Activated CD4-positive, alpha-beta T cell treated with anti-CD3 and anti-CD28 coated beads, Interleukin-2, amount 50 U/mL, for 24 hours (primary cell): ENCODE measurements around the gene MOSPD3.

ENCODE experiments used
- DNase-seq, 2 donors: peaks; one replicate each; pipeline ENCODE4 v3.0.0-alpha.2; 2020; ENCODE audit warnings: low read depth in 1 of 2, low spot score in 1 of 2

MOSPD3 gene

DNA sequence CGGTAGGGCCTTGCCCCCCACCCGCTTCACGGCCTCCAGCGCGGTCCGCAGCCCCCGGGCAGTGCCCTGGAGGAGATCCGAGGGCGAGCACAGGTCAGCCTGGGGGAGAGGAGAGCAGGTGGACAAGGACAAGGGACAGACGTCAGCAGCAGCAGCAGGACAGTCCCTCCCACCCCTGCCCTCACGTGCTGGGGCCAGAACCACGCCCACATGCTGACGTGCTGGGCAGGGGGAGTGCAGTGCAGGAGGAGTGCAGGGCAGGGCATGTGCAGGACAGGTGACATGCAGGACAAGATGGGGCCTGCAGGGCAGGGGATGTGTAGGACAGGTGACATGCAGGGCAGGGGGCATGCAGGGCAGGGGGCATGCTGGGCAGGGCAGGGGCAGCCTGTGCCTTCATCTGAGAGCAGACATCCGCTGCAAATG lies 37.1 kb upstream of the MOSPD3 start:
- DNase-seq = no peak

DNA sequence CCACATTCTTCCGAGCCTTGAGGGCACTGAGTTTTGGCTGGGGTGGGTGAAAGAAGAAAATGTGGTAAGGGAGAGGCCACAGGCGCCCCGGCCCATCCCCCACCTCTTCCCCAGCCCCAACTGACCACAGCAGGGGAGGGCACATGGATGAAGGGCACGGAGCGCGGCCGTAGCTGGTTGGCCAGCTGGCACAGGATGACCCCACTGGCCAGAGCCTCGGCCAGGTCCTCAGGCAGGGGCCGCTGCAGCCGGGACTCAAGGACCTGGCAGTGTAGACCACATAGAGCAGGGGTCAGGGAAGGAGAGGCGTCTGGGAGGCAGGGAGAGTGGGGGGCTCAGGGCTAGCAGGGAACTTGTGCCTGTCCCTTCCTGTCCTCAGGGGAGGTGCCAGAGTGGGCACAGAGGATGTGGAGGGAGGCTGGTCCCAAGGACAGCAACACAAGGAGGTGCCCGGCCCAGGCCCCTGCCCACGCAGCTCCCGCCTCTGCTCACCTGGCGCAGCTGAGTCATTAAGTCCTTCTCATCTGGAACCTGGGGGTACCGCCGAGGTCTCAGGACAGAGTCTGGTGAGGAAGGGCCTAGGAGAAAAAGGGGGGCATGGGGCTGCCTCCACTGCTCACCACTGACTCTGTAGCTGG lies 36.5 kb upstream of the MOSPD3 start:
- no peak for DNase-seq

DNA sequence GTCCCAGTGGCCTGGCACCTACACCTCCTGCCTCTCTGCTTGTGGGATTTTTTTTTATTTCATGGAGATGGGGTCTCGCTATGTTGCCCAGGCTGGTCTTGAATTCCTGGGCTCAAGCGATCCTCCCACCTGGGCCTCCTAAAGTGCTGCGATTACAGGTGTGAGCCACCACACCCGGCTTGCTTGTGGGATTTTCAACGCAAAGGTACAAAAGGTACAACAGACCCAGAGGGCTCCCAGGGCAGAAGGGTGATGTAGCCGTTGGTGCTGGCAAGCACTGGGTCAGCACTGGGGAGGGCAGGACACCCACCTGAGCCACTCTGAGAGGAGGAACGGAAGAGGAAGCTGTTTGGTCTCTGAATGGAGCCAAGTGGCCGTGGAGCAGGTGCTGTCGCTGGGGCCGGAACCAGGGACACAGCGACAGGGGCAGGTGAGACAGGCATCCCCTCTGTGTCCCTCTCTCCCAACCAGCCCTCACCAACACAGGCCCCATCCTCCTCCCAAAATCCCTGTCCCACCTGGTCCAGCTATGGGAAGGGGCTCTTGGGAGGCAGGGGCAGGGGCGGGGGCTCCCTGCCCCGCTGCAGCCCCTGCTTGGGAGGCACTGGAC lies 35.9 kb upstream of the MOSPD3 start:
- DNase-seq = no peak

DNA sequence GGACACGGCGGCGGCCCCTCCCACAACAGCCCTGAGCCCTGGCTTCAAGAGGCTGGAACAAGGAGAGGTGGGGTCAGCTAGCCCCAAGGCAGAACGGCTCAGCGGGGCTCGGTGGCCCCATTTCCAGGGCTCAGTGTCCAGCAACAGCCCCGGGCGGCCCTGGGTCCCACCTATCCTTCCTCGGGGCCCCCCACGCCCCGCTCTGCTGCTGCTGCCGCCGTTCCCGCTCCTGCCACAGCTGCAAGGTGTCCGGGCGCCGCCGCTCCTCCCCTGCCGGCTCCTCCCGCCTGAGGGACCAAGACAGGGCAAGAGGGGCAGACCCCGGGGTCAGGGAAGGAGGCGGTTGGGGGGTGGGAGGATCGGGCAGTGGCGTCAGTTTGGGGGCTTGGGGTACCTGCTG lies 35.2 kb upstream of the MOSPD3 start:
- DNase-seq = no peak

DNA sequence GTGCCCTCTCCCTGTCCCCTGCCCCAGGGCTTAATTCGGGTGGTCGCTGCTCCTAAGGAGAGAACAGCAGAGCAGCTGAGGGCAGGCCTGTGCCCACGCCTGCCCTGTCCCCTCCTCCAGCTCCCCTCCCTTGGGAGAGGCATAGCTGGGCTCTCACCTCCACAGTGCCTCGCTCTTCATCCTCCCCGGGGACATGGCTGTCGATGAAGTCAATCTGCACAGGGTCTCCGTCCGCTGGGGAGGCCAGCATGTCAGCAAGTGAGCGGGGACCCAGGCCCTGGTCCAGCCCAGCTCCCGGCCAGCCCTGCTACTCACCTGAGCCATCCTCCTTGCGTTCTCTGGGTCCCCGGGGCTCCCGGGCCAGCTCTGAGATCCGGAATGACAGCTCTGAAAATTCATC lies 34.8 kb upstream of the MOSPD3 start:
- DNase-seq = no peak

DNA sequence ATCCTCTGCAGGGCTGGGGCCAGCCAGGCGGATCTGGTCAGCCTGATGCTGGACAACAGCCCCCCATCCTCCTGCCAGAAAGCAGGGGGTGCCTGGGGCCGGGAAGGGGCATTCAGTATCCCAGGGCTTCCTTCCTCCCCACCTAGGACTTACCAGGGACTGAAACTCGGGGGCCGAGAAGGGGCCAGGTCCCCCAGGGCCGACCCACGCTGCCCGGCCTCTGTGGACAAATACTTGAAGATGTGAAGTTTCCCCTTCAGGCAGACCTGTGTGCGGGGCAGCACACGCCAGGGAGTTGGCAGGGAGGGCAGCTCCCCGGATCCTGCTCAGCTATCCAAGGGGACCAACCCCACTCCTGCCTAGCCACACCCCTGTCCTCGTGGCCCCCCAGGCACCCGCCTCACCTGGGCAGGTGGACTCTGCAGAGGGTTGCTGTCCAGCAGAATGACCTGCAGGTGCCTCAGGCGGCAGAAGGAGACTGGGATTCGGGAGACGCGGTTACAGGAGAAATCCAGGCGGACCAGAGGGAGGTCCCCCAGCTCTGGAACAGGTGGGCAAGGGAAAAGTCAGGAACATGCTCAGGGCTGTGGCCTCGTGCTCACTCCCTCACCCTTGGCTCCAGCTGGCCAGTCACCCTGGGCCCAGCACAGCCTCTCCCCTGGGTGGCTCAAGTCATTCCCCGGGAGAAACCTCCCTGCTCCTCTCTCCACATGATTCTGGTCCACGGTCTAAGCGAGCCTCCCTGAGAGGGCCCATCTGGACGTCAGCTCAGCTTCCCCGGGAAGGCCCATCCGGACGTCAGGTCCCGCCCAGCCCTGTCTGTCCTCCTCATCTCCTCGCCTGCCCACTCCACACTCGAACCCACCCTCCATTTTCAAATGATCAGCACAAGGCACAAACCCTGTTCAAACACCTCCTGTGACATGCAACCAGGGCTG lies 33.8 kb upstream of the MOSPD3 start:
- no peak for DNase-seq

DNA sequence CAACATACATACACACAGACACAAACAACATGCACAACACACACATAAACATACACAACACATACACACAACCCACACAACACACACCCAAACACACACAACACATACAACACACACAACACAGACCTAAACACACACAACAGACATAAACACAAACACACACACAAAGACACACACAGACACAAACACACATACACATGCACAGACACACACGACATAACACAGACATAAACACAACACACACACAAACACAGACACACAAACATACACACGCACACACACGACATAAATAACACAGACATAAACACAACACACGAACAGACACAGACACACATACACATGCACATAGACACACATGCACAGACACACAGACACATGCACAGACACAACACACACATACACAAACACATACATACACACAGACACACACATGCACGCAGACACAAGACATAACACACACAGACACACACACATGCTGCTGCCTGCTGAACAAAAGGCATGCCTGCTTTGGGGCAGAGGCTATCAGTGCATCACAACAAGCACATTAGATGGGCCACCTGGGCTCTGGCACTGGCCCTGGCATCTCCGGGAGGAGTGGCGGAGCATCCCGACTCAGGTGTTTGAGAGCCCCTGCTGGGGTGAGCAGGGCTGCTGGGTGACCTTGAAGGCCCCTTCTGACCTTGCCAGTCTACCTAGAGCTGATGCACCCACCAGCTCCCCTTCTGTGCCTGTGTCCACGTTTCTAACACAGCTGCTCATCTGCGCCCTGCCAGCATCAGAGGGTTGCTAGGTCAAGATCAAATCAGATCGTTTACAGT lies 31.7 kb upstream of the MOSPD3 start:
- DNase-seq = no peak

DNA sequence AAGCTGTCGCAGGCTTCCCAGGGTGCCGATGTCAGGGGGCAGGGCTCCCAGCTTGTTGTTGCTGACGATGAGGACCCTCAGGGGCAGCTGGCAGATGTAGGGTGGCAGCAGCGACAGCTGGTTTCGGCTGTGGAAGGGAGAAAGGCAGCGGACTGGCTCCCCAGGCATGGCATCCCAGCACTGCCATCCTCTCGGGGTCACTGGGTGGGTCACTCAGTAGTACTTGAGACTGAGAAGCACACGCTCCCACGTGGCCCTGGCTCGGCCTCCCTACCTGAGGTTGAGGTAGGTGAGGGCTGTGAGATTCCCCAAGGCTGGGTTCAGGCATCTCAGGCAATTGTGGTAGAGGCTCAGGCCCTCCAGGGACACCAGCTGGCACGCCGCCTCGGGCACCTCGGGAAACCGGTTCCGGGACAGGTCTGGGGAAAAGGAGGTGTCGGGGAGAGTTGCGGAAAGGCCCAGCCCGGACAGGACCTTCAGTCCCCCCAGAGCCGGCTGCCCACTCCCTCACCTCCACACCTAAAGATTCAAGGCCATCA lies 30.2 kb upstream of the MOSPD3 start:
- no peak for DNase-seq

DNA sequence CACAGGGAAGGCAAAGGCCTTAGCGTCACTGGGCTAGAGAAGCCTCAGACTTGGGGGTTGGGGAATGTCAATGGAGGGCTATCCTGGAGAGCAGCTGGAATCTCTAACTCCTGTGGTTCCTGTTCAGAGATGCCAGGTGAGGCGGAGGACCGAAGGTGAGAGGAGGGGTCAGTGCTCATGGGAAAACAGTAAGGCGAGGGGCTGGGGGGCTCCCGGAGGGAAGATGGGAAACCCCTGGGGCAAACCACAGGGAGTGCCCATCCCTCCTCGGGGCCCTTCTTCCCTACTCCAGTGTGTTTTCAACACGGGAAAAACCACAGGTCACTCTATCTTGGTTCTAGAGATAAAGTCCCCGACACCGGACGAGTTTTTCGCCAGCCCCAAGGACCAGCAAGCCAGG lies 29.7 kb upstream of the MOSPD3 start:
- no peak for DNase-seq

DNA sequence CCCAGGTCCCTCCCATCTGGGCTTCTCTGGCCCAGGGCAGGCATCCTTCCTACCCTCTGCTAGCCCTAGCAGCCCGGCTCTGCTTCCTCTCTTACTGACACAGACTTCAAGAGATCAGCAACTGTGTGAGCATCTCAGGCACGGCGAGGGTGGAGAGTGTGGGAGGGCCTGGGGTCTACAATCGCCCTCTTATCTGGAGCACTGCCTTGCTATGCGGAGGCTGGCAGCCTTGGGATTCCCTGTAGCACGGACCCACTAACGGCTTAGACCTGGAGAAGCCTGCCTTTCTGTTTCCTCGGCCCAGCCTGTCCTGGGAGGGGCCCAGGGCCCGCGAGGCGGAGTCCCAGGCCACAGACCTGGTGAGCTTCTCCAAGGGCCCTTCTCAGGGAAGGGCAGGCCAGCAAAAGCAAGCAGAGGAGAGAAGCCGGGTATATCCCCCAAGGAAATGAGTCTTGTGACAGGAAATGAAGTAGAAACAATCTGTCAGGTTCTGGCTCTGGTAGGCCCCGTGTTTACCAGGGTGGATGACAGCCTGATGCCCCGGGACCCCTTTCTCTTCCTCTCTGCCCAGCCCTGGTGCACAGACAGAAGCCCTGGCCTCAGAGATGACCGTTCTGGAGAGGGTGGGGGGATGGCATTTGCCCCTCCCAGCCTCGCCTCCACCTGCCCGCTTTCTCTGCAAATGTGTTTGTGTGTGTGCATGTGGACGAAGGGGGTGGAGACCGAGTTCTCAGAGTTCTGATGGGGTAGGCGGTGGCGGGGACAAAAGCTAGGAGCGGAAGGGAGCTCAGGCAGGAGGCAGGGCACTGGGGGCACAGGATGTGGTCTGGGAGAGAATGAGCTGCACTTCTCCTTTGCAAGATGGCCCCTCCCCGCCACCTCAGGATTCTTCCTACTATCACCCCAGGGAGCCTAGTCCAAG lies 28.9 kb upstream of the MOSPD3 start:
- peak; percentile 34 to 58 for DNase-seq

DNA sequence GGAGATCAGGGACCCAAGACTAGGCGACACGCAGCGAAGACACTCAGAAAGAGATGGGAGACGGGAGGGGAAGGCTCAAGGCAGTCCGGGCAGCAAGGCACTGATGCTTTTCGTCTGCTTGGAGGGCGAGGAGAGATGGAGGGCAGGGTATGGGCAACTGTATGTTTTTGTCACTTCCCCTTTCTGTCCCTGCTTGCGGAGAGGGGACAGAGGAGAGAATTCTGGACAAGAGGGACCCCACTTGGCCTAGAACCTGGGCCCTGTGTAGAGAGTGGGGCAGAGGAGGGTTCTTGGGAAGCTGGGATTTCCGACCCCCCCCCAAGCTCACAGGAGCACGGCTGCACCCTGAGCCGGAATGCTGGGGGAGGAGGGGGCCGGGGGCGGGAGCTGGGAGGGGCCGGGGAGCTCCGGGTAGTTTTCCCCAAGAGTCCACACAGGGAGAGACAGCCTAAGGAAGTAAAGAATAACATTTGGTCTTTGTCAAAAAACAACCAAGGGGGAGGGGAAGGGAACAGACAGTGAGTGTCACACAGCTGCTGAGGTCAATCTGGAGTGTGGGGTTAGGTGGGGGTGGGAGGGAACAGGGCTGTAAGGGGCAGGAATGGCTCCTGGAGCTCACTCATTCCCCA lies 28.2 kb upstream of the MOSPD3 start:
- DNase-seq = no peak

DNA sequence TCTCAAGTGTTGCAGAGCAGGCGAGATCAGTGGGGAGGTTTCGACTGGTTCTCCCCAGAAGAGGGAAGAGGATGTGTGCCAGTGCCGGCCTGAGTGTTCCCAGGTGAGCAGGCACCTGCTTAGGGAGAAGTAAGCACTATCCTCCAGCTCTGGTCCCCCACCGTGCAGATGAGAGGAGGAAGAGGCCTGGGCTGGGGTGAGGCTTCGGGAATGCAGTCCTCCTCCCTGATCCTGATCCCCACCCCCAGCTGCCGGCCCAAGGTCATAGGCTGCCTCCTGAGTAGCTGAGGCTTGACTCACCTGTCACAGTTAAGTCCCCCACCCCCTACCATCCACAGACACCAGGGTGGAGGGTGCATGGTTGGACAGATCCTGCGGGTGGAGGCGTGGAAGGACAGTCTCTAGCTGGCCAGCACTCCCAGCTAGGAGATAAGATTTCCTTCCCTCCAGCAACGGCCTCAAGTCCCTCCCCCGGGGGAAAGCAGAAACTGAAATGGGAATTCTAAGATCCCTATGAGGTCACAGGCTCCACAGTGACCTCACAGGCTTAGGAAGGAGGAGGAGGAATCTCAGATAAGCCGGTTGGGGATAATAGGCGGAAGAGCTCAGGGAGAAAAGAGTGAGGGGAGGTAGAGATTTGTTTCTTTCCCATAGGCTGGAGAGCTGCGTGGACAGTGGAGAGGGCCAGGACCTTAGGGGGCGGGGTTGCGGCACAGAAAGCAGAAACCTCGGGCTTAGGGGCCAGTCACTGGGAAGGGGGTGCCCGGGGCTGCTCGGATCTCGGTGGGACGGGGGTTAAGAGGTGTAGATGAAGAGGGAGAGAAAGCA lies 27.4 kb upstream of the MOSPD3 start:
- no peak for DNase-seq

DNA sequence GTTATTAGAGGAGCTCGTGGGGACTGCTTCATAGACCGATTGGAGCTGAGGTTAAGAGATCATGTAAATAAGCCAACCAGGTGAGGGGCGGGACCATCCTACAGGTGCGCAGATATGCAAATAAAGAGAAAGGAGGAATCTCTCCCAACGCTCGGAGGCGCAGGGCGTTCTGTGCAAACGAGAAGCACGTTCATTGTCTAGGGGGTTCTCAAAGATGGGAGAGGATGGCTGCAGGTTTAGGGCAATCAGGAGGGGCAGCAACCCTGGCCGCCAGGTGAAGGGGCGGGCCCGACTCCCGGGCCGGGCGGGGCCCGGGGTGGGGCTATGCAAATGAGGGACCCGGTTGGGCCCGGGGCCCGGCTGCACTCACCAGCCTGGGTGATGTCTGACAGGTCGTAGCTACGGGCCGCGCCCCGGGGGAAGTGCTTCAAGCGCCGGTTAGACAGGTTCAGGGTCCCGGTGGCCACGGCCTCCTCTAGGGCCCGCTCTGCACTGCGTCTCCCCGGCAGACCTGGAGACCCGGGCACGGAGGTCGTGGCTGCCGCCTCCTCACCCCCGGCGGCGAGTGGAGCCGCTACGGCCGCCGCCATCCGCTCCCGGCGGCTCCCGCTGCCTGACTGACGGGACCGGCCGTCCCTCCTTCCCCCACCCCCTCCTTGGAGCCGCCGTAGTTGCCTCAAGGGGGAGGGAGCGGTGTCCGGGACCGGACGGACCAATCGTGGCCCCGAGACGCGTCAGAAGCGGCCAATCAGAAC lies 26.7 kb upstream of the MOSPD3 start, which contains the start of gene LRCH4:
TSS of gene LRCH4 (minus strand) at position 619 of the 755 bp plus-strand sequence. CDS start at position 590, 29 bp downstream.
- DNase-seq = peak in 1 of 2 donors; percentile 31

DNA sequence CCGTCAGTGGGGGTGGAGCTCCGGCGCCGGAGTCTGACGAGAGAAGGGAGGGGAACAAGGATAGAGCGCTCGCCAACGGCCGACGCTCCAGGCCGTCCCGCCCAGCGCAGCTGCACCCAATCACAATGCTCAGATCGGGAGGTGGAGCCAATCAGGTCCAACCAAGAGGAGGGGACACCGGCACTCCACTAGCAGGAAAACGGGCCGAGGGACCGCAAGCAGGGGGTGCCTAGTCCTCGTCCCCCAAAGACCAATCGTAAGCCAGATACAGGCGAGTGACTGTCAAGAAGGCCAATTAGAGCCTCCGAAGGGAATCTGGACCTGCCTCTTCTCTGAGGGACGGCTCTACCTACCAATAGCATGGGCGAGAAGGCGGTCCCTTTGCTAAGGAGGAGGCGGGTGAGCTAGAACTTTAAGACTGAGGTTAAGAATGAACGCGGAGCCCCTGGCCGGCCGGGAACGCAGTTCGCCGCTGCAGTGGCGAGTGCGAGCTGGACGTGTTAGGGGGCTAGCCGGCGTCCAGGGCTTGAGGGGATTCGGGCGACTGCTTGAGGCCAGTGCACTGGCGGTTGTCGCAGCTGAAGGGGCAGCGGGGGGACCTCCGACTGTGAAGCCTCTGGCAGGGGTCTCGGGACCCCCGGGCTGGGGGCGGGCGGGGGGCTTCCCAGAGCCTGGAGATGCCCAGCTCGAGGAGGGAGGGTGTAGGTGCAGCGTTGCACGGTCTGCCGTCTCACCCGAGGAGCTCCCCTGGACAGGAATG lies 25.9 kb upstream of the MOSPD3 start, which contains the start of gene FBXO24:
TSS of gene FBXO24 (plus strand) at position 63 of the 760 bp plus-strand sequence. CDS start at position 361, 298 bp downstream.
- peak; percentile 94 to 99 for DNase-seq

DNA sequence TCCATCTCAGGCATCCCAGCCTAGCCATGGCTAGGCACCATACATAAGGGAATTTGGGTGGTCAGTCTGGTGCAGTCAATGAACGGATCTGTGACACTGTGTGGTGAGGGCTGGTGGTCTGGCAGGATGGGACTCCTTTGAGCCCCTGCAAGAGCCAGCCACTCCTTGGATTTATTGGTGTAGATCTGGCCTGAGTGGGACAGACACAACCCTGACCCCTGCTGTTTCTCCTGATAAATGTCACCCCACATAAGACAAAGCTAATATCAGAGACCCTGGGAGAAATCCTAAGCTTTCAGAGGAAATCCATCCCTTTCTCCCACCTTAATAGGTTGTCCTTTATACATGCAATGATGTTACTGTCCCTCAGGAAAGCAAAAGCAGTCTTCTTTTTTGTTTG lies 23.9 kb upstream of the MOSPD3 start:
- DNase-seq = no peak

DNA sequence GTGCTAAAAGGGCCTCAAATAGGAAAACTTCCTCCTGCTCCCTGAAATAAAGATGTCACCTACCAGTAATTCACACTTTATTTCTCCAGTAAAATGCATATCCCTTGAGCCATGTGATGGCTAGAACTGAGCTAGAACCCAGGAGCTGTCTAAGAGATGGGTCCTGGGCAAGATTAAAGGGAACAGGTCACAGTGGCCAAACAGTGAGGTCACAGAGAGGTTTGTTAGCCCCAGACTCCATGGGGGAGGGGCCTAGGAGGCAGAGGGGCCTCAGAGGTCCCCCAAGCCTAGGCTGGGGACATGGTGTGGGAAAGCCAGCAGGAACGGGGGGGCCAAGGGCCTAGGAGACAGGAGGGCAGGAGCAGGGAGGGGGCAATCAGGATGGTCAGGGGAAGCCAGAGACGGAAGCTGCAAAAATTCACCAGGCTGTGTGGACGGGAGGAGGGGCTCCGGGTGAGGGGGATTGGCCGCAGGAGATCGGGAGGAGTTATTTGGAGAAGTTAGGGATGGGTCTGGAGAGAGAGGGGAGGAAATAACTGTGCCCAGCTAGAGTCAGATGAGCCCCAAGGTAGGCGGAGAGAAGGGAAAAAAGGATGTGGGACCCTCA lies 22.9 kb upstream of the MOSPD3 start:
- no peak for DNase-seq
